ENCODE data around the gene MAN1A1. TPM values are rescaled to one million over a fixed set of nuclear protein-coding genes. Genes with fewer than 3 reads are reported as not detected.
"Not testable (repeated sequence)": the region's sequence is repeated elsewhere in the genome, so short reads cannot be mapped to it uniquely, and the experiment has no call there.

The MAN1A1 gene
- polyA plus RNA-seq, 1 experiment: 27.5 TPM

DNA sequence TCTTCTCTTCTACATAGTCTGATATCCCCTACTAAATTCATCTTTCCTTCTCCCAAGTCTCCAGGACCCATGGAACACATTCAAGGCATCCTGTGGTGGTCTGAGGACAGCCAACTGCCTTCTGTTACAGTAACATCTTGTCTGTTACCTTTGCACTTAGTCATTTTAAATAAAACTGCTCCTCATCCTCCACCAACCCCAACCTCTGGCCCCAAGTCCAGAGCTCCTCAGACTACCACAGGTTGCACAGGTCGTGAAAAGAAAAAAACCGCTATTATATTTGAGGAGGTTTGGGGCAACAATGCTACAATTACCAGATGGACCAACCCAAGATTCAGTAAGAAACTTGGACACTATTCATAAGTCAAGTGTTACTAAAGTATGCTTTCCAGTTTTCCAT is 49.9 kb downstream of the MAN1A1 start:
- Histone ChIP-seq H3K27me3 (ENCODE audit: control insufficient read depth, insufficient read depth, low read length) (no peaks in the 10 kb centered on the region), H3K27ac (ENCODE audit: low read depth, low read length) (no peak overlapping the region), H3K4me3 (ENCODE audit: low read depth, low read length) (no peak overlapping the region), H3K9me3 (ENCODE audit: control insufficient read depth, insufficient read depth, low read length) (no peaks in the 10 kb centered on the region)
- TF ChIP-seq, protein P1, sequence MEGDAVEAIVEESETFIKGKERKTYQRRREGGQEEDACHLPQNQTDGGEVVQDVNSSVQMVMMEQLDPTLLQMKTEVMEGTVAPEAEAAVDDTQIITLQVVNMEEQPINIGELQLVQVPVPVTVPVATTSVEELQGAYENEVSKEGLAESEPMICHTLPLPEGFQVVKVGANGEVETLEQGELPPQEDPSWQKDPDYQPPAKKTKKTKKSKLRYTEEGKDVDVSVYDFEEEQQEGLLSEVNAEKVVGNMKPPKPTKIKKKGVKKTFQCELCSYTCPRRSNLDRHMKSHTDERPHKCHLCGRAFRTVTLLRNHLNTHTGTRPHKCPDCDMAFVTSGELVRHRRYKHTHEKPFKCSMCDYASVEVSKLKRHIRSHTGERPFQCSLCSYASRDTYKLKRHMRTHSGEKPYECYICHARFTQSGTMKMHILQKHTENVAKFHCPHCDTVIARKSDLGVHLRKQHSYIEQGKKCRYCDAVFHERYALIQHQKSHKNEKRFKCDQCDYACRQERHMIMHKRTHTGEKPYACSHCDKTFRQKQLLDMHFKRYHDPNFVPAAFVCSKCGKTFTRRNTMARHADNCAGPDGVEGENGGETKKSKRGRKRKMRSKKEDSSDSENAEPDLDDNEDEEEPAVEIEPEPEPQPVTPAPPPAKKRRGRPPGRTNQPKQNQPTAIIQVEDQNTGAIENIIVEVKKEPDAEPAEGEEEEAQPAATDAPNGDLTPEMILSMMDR (IDR thresholded peaks at IDR 0.05; ENCODE audit: low read depth, low read length): no peak
- CTCF ChIA-PET: interaction anchor here (0.7 kb wide), 1 partner anchor 98 kb away, joined by 3 read pairs; no protein-coding TSS in a partner anchor
- no peak for DNase-seq (ENCODE audit: low read depth, low spot score)
- POLR2A ChIA-PET: no interaction called here

DNA sequence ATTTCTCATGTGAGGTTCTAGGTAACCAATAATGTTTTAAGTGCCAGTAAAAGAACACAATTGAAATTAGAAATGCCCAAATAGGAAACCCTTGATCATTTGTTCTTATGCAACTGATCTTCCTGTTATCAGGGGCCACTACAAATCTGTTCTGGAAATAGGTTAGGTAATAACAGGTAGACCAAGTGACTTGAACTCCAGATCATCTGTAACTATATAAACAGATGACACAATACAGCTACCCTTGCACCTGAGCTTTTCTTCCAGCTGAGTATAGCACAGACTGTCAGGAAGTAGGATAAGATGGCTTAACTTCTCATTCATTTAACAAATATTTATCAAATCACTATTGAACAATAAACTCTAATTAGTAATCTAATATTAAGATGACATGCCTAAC is 52.5 kb downstream of the MAN1A1 start:
- no peaks in the 10 kb centered on the region for H3K9me3 ChIP-seq (ENCODE audit: control insufficient read depth, insufficient read depth, low read length)
- TF ChIP-seq, protein P1 (IDR thresholded peaks at IDR 0.05; ENCODE audit: low read depth, low read length): no peak
- POLR2A ChIA-PET: no interaction called here
- no peak overlapping the region for H3K27ac ChIP-seq (ENCODE audit: low read depth, low read length)
- no peak overlapping the region for H3K4me3 ChIP-seq (ENCODE audit: low read depth, low read length)
- no peaks in the 10 kb centered on the region for H3K27me3 ChIP-seq (ENCODE audit: control insufficient read depth, insufficient read depth, low read length)
- CTCF ChIA-PET: no interaction called here
- no peak for DNase-seq (ENCODE audit: low read depth, low spot score)

DNA sequence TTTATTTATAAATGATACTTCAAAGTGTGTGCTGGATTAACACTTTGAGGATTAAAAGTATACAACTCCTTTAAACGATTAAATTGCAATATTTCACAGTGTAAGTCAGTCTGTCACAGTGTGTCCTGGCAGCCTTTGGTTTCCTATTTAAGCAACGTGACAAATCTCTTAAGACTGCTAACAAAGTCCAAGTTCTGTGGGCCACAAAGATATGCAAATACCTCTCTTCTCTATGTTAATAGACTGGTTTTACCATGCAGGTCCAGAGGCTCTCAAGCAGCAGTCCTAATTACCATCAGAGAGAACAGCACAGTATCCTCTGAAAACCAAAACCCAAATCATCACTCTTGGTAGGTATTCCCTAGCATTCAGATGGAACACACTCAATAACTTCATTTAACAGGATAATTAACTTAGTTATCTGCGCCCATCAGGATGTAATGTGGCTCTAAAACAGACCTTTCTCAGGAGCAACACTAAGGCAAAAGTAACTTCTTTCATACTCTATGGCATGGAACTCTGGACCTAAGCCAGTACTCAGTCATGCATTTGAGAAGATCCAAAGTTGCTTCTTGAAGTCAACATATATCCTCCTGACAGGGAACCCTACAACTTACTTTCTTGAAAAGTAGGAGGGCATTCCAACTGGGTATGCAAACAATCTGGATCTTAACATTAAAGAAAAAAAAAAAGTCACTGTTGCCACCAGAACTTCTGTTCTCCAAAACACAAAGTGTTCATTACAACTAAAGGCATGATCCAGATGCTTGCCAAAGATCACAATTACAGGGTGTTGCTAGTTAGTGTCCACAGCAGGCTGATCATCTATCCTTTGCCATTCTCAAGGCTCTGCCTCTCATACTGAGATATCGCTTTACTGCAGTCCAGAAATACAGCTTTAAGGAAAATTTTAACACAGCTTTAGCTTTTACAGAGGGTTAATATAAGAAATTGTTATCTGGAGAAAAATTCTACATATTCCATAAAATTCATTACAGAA is 53.2 kb downstream of the MAN1A1 start:
- Histone ChIP-seq H3K27ac (ENCODE audit: low read depth, low read length) (no peak overlapping the region), H3K9me3 (ENCODE audit: control insufficient read depth, insufficient read depth, low read length) (no peaks in the 10 kb centered on the region), H3K4me3 (ENCODE audit: low read depth, low read length) (no peak overlapping the region), H3K27me3 (ENCODE audit: control insufficient read depth, insufficient read depth, low read length) (no peaks in the 10 kb centered on the region)
- ChIA-PET POLR2A (no interaction called here), CTCF (no interaction called here)
- TF ChIP-seq, protein P1 (IDR thresholded peaks at IDR 0.05; ENCODE audit: low read depth, low read length): no peak
- no peak for DNase-seq (ENCODE audit: low read depth, low spot score)

DNA sequence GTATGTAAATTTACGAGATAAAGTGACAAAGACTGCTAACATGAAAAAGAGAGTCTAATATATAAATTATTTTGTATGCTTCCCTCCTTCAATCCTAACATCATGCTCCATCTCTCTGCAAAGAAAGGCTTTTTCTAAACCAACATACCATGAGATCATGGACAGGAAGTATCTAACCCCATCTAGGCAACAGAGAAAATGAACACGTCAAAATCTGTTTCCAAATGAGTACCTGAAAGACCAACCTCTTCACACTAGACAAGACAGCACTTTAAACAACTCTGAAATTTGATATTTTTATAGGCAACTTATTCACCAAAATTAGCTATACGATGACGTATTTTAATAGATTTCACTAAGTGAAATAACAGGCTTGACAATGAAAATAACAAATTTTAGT is 54.6 kb downstream of the MAN1A1 start:
- Histone ChIP-seq H3K27ac (ENCODE audit: low read depth, low read length) (no peak overlapping the region), H3K4me3 (ENCODE audit: low read depth, low read length) (no peak overlapping the region), H3K27me3 (ENCODE audit: control insufficient read depth, insufficient read depth, low read length) (no peaks in the 10 kb centered on the region), H3K9me3 (ENCODE audit: control insufficient read depth, insufficient read depth, low read length) (no peaks in the 10 kb centered on the region)
- DNase-seq (ENCODE audit: low read depth, low spot score): no peak
- TF ChIP-seq, protein P1 (IDR thresholded peaks at IDR 0.05; ENCODE audit: low read depth, low read length): no peak
- POLR2A ChIA-PET: no interaction called here
- CTCF ChIA-PET: no interaction called here

DNA sequence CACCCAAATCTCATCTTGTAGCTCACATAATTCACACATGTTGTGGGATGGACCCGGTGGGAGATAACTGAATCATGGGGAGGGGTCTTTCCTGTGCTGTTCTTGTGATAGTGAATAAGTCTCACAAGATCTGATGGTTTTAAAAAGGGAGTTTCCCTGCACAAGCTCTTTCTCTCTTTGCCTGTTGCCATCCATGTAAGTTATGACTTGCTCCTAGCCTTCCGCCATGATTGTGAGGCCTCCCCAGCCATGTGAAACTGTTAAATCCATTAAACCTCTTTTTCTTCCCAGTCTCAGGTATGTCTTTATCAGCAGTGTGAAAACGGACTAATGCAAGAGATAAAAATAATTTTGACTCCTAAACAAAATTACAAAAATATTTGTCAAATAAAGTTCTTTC is 58.5 kb downstream of the MAN1A1 start:
- H3K27me3 ChIP-seq (ENCODE audit: control insufficient read depth, insufficient read depth, low read length); H3K9me3 ChIP-seq (ENCODE audit: control insufficient read depth, insufficient read depth, low read length); POLR2A ChIA-PET; DNase-seq (ENCODE audit: low read depth, low spot score); H3K27ac ChIP-seq (ENCODE audit: low read depth, low read length); H3K4me3 ChIP-seq (ENCODE audit: low read depth, low read length): not testable (repeated sequence)
- CTCF ChIA-PET: interaction anchor here (0.5 kb wide), 1 partner anchor 140 kb away, joined by 3 read pairs; no protein-coding TSS in a partner anchor
